Loucy (cell line): ENCODE data around the gene N4BP2L2.

Experiments used
- H2AFZ ChIP-seq: fragments of 200-600 bp; sonication (generic); 2 replicates; pipeline ENCODE4 v1.6.0; 2016; ENCODE audit warnings: antibody characterized with exemption, mild to moderate bottlenecking, low read length, moderate library complexity
- H3F3A ChIP-seq: fragments of 200-600 bp; 2 replicates; pipeline ENCODE4 v1.6.0; 2016; ENCODE audit warnings: antibody characterized with exemption, low read depth, mild to moderate bottlenecking
- H3K27me3 ChIP-seq: fragments of 200-600 bp; sonication (generic); 2 replicates; pipeline ENCODE4 v1.6.1; 2014; ENCODE audit warnings: low read length, mild to moderate bottlenecking; ENCODE audit not compliant: insufficient read depth, poor library complexity, severe bottlenecking
- H3K36me3 ChIP-seq: fragments of 200-600 bp; sonication (generic); 2 replicates; pipeline ENCODE4 v1.6.1; 2016; ENCODE audit warnings: low read length; ENCODE audit not compliant: insufficient read depth
- H3K4me1 ChIP-seq: fragments of 200-600 bp; sonication (generic); 2 replicates; pipeline ENCODE4 v1.5.1; 2014; ENCODE audit warnings: low read length, mild to moderate bottlenecking; ENCODE audit not compliant: insufficient read depth, poor library complexity, severe bottlenecking
- H3K4me2 ChIP-seq: fragments of 200-600 bp; sonication (generic); 2 replicates; pipeline ENCODE4 v1.6.0; 2014; ENCODE audit warnings: antibody characterized with exemption, low read length, low read depth, mild to moderate bottlenecking; ENCODE audit not compliant: poor library complexity, severe bottlenecking
- H3K4me3 ChIP-seq: fragments of 200-600 bp; sonication (generic); 2 replicates; pipeline ENCODE4 v1.5.1; 2014; ENCODE audit warnings: low read length, mild to moderate bottlenecking, mixed read lengths; ENCODE audit not compliant: poor library complexity, severe bottlenecking
- H3K79me2 ChIP-seq: fragments of 200-600 bp; sonication (generic); 2 replicates; pipeline ENCODE4 v1.6.1; 2014; ENCODE audit warnings: low read length; ENCODE audit not compliant: insufficient read depth
- H3K9ac ChIP-seq: fragments of 200-600 bp; sonication (generic); 2 replicates; pipeline ENCODE4 v1.6.0; 2014; ENCODE audit warnings: mild to moderate bottlenecking, low read depth, low read length, moderate library complexity; ENCODE audit not compliant: poor library complexity, severe bottlenecking
- H3K9me2 ChIP-seq: fragments of 200-600 bp; sonication (generic); replicated peaks from 2 replicates; pipeline ENCODE4 v1.6.1; 2016; ENCODE audit warnings: low read depth, low read length, mixed read lengths
- H3K9me3 ChIP-seq: fragments of 200-600 bp; sonication (generic); 2 replicates; pipeline ENCODE4 v1.6.1; 2014; ENCODE audit warnings: mild to moderate bottlenecking, antibody characterized with exemption, low read length, low read depth; ENCODE audit not compliant: insufficient read depth
- H4K20me1 ChIP-seq: fragments of 200-600 bp; sonication (generic); 2 replicates; pipeline ENCODE4 v1.6.0; 2014; ENCODE audit warnings: antibody characterized with exemption, low read length, mild to moderate bottlenecking; ENCODE audit not compliant: insufficient read depth, poor library complexity, severe bottlenecking
- CTCF ChIP-seq: fragments of 200-600 bp; sonication (generic); conservative IDR thresholded peaks from 2 replicates; pipeline ENCODE4 v1.5.1; 2014; ENCODE audit warnings: mild to moderate bottlenecking, antibody characterized with exemption, low read length
- EZH2phosphoT487 ChIP-seq: fragments of 200-600 bp; IDR thresholded peaks from 2 replicates; pipeline ENCODE4 v1.6.1; 2018; ENCODE audit warnings: antibody characterized with exemption, mild to moderate bottlenecking, moderate library complexity, borderline replicate concordance

Gene N4BP2L2

GRCh38 chr13:32409001-32409313 is 129.6 kb downstream of the N4BP2L2 start:
- Histone ChIP-seq H3F3A (no peaks in the 10 kb centered on the region), H2AFZ (0 out of 2 replicates have a peak overlapping the region, but pooled peaks have one; percentile 16), H3K27me3 (no peaks in the 10 kb centered on the region), H3K4me1 (peaks cover 18% of the 10 kb centered on the region), H3K4me3 (no peak overlapping the region), H3K9me2 (no peaks in the 10 kb centered on the region), H3K4me2 (no peak overlapping the region), H3K9me3 (no peaks in the 10 kb centered on the region), H3K36me3 (peaks cover 7% of the 10 kb centered on the region; the same call in 1 of the 2 replicates), H4K20me1 (no peaks in the 10 kb centered on the region), H3K79me2 (no peaks in the 10 kb centered on the region), H3K9ac (no peak overlapping the region)
- no peak for TF ChIP-seq EZH2phosphoT487
- no peak for TF ChIP-seq CTCF

- Histone ChIP-seq H3K27me3 (no peaks in the 10 kb centered on the region), H3K4me2 (no peak overlapping the region), H3F3A (no peaks in the 10 kb centered on the region), H3K4me1 (peaks cover 18% of the 10 kb centered on the region), H3K9me3 (no peaks in the 10 kb centered on the region), H3K9ac (no peak overlapping the region), H3K36me3 (peaks cover 7% of the 10 kb centered on the region; the same call in 1 of the 2 replicates), H4K20me1 (no peaks in the 10 kb centered on the region), H3K4me3 (no peak overlapping the region), H2AFZ (0 out of 2 replicates have a peak overlapping the region, but pooled peaks have one; percentile 16), H3K9me2 (no peaks in the 10 kb centered on the region), H3K79me2 (no peaks in the 10 kb centered on the region)
- TF ChIP-seq CTCF: no peak
- no peak for TF ChIP-seq EZH2phosphoT487
Measured at GRCh38 chr13:32408296-32409000, 130.1 kb downstream of the N4BP2L2 start.

GRCh38 chr13:32407854-32408253 is 130.7 kb downstream of the N4BP2L2 start:
- no peaks in the 10 kb centered on the region for H3K9me3 ChIP-seq
- H3K4me1 ChIP-seq: peaks cover 18% of the 10 kb centered on the region
- H3K9ac ChIP-seq: no peak overlapping the region
- H3K4me2 ChIP-seq: no peak overlapping the region
- no peaks in the 10 kb centered on the region for H4K20me1 ChIP-seq
- H3K4me3 ChIP-seq: no peak overlapping the region
- H3K79me2 ChIP-seq: no peaks in the 10 kb centered on the region
- H3F3A ChIP-seq: no peaks in the 10 kb centered on the region
- H3K36me3 ChIP-seq: peaks cover 9% of the 10 kb centered on the region; the same call in 1 of the 2 replicates
- H3K27me3 ChIP-seq: no peaks in the 10 kb centered on the region
- no peaks in the 10 kb centered on the region for H3K9me2 ChIP-seq
- TF ChIP-seq EZH2phosphoT487 (no peak), CTCF (no peak)
- no peak overlapping the region for H2AFZ ChIP-seq
